EL (cell line): ENCODE measurements around the gene C1QB.

Source experiments
- DNase-seq: peaks from one replicate; pipeline ENCODE4 v3.0.0-alpha.2; 2016

Gene C1QB

DNA sequence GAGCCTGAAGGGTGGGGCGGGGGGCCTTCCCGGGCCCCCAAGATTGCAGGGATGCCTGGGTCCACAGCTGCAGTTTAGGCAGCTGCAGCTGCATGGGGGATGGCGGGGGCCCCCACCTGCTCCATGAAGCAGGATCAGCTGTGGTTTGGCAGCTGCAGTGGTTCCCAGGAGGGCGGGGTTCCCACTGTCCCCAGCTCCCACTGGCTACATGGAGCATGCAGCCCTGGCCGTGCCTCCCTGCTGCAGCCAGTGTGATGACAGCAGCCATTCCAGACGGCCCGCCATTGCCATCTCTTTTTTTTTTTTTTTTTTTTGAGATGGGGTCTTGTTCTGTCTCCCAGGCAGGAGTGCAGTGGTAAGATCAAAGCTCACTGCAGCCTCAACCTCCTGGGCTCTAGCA lies 17.6 kb upstream of the C1QB start:
- no peak for DNase-seq

GRCh38 chr1:22636353-22636752 lies 16.7 kb upstream of the C1QB start, which contains the start of gene C1QA:
Gene C1QA (plus strand): TSS chr1:22636628. CDS start chr1:22637617, 989 bp downstream.
- no peak for DNase-seq

DNA sequence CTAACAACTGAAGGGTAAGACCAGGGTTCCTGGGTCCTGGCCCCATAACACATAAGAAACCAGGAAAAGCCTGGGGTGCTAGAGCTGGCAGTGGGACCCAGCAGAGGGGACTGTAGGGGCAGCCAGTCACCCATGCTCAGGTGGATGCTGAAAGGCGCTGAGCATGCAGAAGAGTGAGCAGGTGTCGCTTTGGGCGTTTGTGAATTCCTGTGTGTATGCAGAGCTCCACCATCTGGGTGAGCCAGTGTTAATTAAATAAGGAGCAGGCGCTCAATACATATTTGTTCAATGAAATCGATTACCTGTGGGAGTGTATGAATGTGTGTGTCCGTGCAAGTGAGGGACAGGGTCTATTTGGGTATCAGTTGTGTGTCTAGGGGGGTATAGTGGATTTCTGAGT lies 16.1 kb upstream of the C1QB start:
- DNase-seq = no peak

DNA sequence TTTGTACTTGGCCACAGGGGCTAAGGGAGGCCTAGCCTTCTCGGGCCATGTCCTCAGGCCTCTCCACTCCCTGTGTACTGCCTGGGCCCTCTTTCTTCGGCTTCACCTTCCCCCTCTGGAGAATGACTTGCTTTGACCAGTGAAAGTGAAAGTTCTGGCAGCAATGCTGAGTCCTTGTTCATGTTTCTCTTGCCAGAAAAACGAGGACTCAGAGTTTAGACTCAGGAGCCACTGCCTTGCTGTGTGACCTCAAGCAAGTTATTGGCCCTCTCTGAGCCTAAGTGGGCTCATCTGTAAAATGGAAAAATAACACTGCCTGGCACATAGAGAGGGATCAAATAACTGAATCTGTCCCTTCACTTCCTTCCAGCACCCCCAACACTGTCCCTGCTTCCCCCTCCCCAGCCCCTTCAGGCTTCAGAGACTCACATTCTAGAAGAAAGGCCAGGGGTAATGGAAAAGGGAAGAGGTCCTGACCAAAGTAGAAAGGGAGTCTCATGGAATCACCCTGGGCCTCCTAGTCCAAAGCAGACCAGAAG lies 15.1 kb upstream of the C1QB start:
- no peak for DNase-seq

DNA sequence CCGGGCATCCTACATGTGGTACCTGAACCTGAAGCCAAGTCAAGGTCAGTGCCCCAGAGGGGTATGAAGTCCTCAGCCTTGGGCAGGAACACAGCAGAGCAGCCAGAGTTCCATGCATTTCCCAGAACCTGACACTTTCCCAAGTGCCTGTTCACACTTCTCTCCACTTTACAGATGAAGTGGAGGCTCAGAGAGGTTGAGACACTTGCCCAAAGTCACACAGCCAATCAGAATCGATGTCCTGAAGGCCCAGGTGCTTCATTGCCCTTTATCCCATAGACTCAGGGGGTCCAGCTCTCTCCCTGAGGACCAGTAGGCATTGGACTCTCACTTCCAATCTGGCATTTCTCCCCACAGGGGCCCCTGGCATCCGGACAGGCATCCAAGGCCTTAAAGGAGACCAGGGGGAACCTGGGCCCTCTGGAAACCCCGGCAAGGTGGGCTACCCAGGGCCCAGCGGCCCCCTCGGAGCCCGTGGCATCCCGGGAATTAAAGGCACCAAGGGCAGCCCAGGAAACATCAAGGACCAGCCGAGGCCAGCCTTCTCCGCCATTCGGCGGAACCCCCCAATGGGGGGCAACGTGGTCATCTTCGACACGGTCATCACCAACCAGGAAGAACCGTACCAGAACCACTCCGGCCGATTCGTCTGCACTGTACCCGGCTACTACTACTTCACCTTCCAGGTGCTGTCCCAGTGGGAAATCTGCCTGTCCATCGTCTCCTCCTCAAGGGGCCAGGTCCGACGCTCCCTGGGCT lies 14.4 kb upstream of the C1QB start:
- no peak for DNase-seq

- peak; percentile 58 for DNase-seq
Observed at GRCh38 chr1:22639286-22639685, 13.8 kb upstream of the C1QB start.

GRCh38 chr1:22641247-22641646 lies 11.8 kb upstream of the C1QB start:
- DNase-seq = no peak

- DNase-seq = peak; percentile 59
Observed at GRCh38 chr1:22641906-22642636, 11.0 kb upstream of the C1QB start.

DNA sequence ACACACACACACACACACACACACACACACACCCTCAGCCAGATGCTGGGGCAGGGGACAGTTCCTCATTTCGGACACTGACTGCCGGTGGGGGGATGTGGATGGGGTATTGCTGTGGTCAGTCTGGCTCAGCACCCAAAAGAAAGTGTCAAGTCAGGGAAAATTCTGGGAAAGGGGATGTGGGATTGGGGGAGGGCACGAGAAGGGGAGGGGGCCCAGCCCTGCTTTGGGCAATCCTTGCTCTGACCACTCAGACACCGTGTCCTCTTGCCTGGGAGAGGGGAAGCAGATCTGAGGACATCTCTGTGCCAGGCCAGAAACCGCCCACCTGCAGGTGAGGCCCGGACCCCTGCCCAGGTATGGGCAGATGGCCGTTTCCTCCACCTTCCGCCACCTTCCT lies 9.7 kb upstream of the C1QB start, which contains the start of gene C1QC:
Gene C1QC, plus strand, starts transcription at position 253 of the 400 bp plus-strand sequence. CDS start 391 bp downstream, outside the sequence.
- no peak for DNase-seq

GRCh38 chr1:22643928-22644327 lies 9.1 kb upstream of the C1QB start:
- no peak for DNase-seq

- no peak for DNase-seq
Observed at GRCh38 chr1:22645931-22646330, 7.1 kb upstream of the C1QB start.

GRCh38 chr1:22646384-22646783 lies 6.7 kb upstream of the C1QB start:
- no peak for DNase-seq

GRCh38 chr1:22650089-22650693 lies 2.8 kb upstream of the C1QB start:
- DNase-seq = no peak

- DNase-seq = no peak
Observed at GRCh38 chr1:22651941-22652856, 837 bp upstream of the C1QB start.

DNA sequence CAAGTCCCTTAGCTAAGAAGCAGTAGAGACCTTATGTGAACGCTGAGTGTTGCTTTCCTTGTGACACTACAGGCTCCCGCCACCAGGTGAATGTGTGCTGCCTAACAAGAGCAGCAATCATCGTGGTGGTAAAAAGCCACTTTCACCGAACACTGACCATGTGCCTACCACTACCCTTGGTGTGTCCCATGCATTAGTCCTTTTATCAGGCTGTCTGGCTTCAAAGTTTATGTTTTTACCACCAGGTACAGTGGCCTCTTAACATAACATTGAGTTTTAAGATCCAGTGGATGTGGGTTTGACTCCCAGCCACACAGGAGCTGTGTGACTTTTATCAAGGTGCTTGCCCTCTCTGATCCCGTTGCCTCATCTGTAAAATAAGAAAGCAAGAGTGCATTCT lies 1.7 kb downstream of the C1QB start:
- DNase-seq = no peak

DNA sequence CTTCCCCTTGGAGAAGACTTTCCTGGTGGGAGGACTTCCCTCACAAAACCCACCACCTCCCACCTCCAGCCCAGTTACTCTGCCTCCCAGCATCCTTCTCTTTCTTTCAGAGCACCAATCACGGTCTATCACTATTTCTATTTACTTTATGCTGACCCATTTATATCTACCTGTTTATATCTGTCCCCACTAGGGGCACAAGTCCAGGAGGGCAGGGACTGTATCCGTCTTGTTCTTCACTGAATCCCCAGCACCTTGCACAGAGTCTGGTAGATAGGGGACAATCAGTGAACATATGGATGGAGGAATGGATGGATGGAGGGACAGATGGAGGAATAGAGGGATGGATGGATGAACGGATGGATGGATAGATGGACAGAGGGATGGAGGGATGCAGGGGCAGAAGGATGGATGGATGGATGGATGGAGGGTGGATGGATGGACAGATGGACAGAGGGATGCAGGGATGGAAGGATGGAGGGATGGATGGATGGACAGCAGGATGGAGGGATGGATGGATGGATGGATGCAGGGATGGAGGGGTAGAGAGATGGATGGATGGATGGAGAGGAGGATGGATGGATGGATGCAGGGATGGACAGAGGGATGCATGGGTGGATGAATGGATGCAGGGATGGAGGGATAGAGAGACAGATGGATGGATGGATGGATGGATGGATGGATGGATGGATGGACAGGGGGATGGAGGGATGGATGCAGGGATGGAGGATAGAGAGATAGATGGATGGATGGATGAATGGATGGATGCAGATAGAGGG lies 5.5 kb downstream of the C1QB start:
- DNase-seq = no peak

DNA sequence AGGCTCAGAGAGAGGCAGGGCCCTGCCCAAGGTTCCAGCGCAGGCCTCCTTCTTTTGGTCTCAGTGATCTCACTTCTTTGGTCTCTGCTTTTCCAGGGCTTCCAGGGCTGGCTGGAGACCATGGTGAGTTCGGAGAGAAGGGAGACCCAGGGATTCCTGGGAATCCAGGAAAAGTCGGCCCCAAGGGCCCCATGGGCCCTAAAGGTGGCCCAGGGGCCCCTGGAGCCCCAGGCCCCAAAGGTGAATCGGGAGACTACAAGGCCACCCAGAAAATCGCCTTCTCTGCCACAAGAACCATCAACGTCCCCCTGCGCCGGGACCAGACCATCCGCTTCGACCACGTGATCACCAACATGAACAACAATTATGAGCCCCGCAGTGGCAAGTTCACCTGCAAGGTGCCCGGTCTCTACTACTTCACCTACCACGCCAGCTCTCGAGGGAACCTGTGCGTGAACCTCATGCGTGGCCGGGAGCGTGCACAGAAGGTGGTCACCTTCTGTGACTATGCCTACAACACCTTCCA lies 7.7 kb downstream of the C1QB start:
- no peak for DNase-seq

- DNase-seq = no peak
Observed at GRCh38 chr1:22661880-22662279, 8.8 kb downstream of the C1QB start.

- peak; percentile 15 for DNase-seq
Observed at GRCh38 chr1:22662318-22662717, 9.3 kb downstream of the C1QB start.

DNA sequence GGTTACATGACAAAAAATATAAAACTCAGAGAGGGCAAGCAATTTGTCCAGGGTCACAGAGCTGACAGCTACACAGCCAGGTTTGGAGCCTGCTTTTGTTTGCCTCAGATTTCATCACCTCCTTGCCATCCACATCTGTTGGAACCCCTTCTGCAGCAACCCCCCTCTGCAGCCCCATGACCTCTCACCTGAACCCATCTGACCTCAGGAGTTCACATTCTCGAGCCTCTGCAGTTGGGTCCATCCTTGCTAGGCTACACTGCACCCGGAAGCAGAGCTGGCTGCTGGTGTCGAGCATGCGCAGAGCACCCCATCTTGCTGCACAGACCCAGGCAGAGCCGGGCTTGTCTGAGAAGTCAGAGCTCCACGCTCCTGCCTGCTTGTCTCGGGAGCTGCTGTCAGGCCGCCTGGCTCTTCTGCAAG lies 10.0 kb downstream of the C1QB start:
- DNase-seq = no peak

GRCh38 chr1:22665752-22666151 lies 12.7 kb downstream of the C1QB start:
- DNase-seq = peak; percentile 30
